Astrocyte of the spinal cord (primary cell): ENCODE measurements around the gene LRATD1.

Experiments
- DNase-seq: peaks from one replicate; pipeline ENCODE4 v3.0.0; 2011; ENCODE audit warnings: low read depth, low spot score
- H3K4me3 ChIP-seq: 2 replicates; pipeline ENCODE4 v1.5.1; 2011; ENCODE audit warnings: low read depth, mild to moderate bottlenecking, low read length, moderate library complexity
- in situ Hi-C: cut with HindIII; loops from 2 replicates; pipeline ENCODE4 v1.10.0; 2017; ENCODE audit warnings: low sequenced_read_pairs
- TF ChIP-seq, protein P1 (sequence below): IDR thresholded peaks from 2 replicates; pipeline ENCODE4 v1.5.1; 2012; ENCODE audit warnings: low read depth, mild to moderate bottlenecking, low read length, inconsistent platforms

The LRATD1 gene

GRCh38 chr2:14661163-14661562 is 28.6 kb downstream of the LRATD1 start:
- no peak for DNase-seq
- TF ChIP-seq, protein P1, sequence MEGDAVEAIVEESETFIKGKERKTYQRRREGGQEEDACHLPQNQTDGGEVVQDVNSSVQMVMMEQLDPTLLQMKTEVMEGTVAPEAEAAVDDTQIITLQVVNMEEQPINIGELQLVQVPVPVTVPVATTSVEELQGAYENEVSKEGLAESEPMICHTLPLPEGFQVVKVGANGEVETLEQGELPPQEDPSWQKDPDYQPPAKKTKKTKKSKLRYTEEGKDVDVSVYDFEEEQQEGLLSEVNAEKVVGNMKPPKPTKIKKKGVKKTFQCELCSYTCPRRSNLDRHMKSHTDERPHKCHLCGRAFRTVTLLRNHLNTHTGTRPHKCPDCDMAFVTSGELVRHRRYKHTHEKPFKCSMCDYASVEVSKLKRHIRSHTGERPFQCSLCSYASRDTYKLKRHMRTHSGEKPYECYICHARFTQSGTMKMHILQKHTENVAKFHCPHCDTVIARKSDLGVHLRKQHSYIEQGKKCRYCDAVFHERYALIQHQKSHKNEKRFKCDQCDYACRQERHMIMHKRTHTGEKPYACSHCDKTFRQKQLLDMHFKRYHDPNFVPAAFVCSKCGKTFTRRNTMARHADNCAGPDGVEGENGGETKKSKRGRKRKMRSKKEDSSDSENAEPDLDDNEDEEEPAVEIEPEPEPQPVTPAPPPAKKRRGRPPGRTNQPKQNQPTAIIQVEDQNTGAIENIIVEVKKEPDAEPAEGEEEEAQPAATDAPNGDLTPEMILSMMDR: no peak
- H3K4me3 ChIP-seq: no peak overlapping the region
- in situ Hi-C loops: no loop called here

GRCh38 chr2:14673351-14673875 is 40.9 kb downstream of the LRATD1 start:
- DNase-seq: peak; percentile 51
- TF ChIP-seq, protein P1: no peak
- no peak overlapping the region for H3K4me3 ChIP-seq
- in situ Hi-C loops: no loop called here

GRCh38 chr2:14675489-14675888 is 43.0 kb downstream of the LRATD1 start:
- no peak overlapping the region for H3K4me3 ChIP-seq
- DNase-seq: no peak
- TF ChIP-seq, protein P1: no peak
- in situ Hi-C loops: no loop called here

- TF ChIP-seq, protein P1: no peak
- in situ Hi-C loops: no loop called here
Measured at GRCh38 chr2:14676371-14676770, 43.9 kb downstream of the LRATD1 start.

DNA sequence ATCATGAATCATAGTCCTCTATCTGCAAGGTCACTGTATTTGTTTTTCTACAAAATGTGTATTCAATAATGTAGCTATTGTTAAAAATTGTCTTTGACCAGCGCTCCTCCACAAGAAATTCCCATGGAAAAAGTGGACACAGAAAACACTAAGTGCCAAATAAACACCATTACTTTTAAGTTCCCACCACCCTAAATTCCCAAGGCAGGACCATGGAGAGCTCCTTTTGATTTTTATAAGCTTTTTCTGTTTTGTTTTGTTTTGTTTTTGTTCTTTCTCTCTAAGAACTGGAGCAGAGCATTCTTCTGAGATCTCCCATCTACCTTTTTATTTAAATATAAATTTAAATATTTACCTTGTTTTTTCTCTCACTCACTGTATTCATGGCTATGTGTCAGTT is 44.5 kb downstream of the LRATD1 start:
- TF ChIP-seq, protein P1: no peak
- no peak for DNase-seq
- in situ Hi-C loops: no loop called here
- H3K4me3 ChIP-seq: no peak overlapping the region

More at GRCh38 chr2:14676371-14676770, 43.9 kb downstream of the LRATD1 start:
- no peak overlapping the region for H3K4me3 ChIP-seq
- no peak for DNase-seq

GRCh38 chr2:14678761-14679160 is 46.2 kb downstream of the LRATD1 start:
- in situ Hi-C loops: no loop called here
- H3K4me3 ChIP-seq: no peak overlapping the region
- DNase-seq: no peak
- TF ChIP-seq, protein P1: no peak

GRCh38 chr2:14681608-14682007 is 49.1 kb downstream of the LRATD1 start:
- TF ChIP-seq, protein P1: no peak
- no peak for DNase-seq
- H3K4me3 ChIP-seq: no peak overlapping the region
- in situ Hi-C loops: no loop called here
